CD4-positive, alpha-beta T cell (primary cell): ENCODE data around the gene ADGRG1. TPM values are rescaled to one million over a fixed set of nuclear protein-coding genes. Genes with fewer than 3 reads are reported as not detected.

Source experiments
- ATAC-seq: fragments of 200-7000 bp; cut with Tn5 transposase; one replicate; pipeline ENCODE4 v1.10.0; 2022; ENCODE audit warnings: mild to moderate bottlenecking; ENCODE audit not compliant: poor library complexity
- CTCF ChIA-PET: fragments of 350-600 bp; sonication (Branson Sonifier 250); formaldehyde crosslinking; loops from one replicate; lab custom pipeline; 2021; ENCODE audit warnings: antibody characterized with exemption, inconsistent platforms; lab: Charles Lee
- POLR2A ChIA-PET: fragments of 350-600 bp; sonication (Branson Sonifier 250); formaldehyde crosslinking; loops from one replicate; lab custom pipeline; 2021; ENCODE audit warnings: antibody characterized with exemption, inconsistent platforms; lab: Charles Lee
- DNase-seq, 14 experiments: peaks; one replicate each; pipeline ENCODE4 v3.0.0-alpha.2; 2013 to 2020; ENCODE audit warnings: mixed read lengths in 2 of 14
- H3K27ac ChIP-seq, 2 donors: one replicate each; pipeline versions ENCODE4 v1.5.1 to v1.7.0; 2013; ENCODE audit warnings: low read length in 2 of 2, low read depth in 1 of 2, mild to moderate bottlenecking in 1 of 2
- H3K27me3 ChIP-seq, 2 experiments: 1 replicate in 1 of 2; 2 replicates in 1 of 2; pipeline versions ENCODE4 v1.6.1 to v1.7.0; 2013; ENCODE audit warnings: low read length in 2 of 2, control low read depth in 1 of 2, mild to moderate bottlenecking in 1 of 2, moderate library complexity in 1 of 2; ENCODE audit not compliant: insufficient read depth in 2 of 2, control insufficient read depth in 1 of 2
- H3K36me3 ChIP-seq: one replicate; pipeline ENCODE4 v1.6.1; 2013; ENCODE audit warnings: low read length, control low read depth; ENCODE audit not compliant: insufficient read depth
- H3K4me1 ChIP-seq: one replicate; pipeline ENCODE4 v1.6.1; 2013; ENCODE audit warnings: low read length, control low read depth; ENCODE audit not compliant: insufficient read depth
- H3K4me3 ChIP-seq: one replicate; pipeline ENCODE4 v1.5.1; 2013; ENCODE audit warnings: mild to moderate bottlenecking, low read length, moderate library complexity
- H3K9me3 ChIP-seq, 2 experiments: 1 replicate in 1 of 2; 2 replicates in 1 of 2; pipeline versions ENCODE4 v1.6.1 to v1.7.0; 2013; ENCODE audit warnings: low read length in 2 of 2, mild to moderate bottlenecking in 2 of 2, control low read depth in 1 of 2, moderate library complexity in 1 of 2; ENCODE audit not compliant: control insufficient read depth in 1 of 2, insufficient read depth in 1 of 2
- H3K27ac Mint-ChIP-seq: one replicate; pipeline ENCODE4 v1.8.0; 2020; ENCODE audit warnings: mixed read lengths
- H3K27me3 Mint-ChIP-seq: one replicate; pipeline ENCODE4 v1.8.0; 2021; ENCODE audit warnings: mixed read lengths
- H3K36me3 Mint-ChIP-seq: one replicate; pipeline ENCODE4 v1.8.0; 2021; ENCODE audit warnings: low read depth, mixed read lengths
- H3K4me1 Mint-ChIP-seq: one replicate; pipeline ENCODE4 v1.8.0; 2021; ENCODE audit warnings: low read depth, mixed read lengths
- H3K4me3 Mint-ChIP-seq: one replicate; pipeline ENCODE4 v1.8.0; 2020; ENCODE audit warnings: mild to moderate bottlenecking, mixed read lengths
- H3K9me3 Mint-ChIP-seq: one replicate; pipeline ENCODE4 v1.8.0; 2020; ENCODE audit warnings: mixed read lengths
- CTCF ChIP-seq: fragments of 200-600 bp; IDR thresholded peaks from one replicate; pipeline ENCODE4 v1.8.0; 2022; ENCODE audit warnings: antibody characterized with exemption, mild to moderate bottlenecking
- intact Hi-C, 2 experiments: fragments of 100-400 bp; cut with DNase I in 1 of 2; cut with micrococcal nuclease in 1 of 2; formaldehyde crosslinking; loops; one replicate each; pipeline versions ENCODE4 v1.15.1 to v1.9.0; 2023 to 2025; cut with DNase I, micrococcal nuclease
- total RNA-seq, 174 experiments: library from RNA in 2 of 174; stranded (reverse) in 2 of 174; gene quantifications; one replicate each; pipeline ENCODE4 v1.2.3 and lab custom pipeline; 2021 to 2026

The ADGRG1 gene
- total RNA-seq, 2 experiments from 2014 or later: 1.8 to 2.3 TPM

- Mint-ChIP-seq H3K4me1 (peaks cover 27% of the 10 kb centered on the region), H3K27ac (no peak overlapping the region), H3K4me3 (no peak overlapping the region), H3K36me3 (no peaks in the 10 kb centered on the region), H3K9me3 (no peaks in the 10 kb centered on the region), H3K27me3 (no peaks in the 10 kb centered on the region)
- ATAC-seq (no peak), DNase-seq (no peak)
- H3K4me3 ChIP-seq: no peak overlapping the region
- TF ChIP-seq CTCF: no peak
- peaks cover 43% of the 10 kb centered on the region for H3K4me1 ChIP-seq
- H3K9me3 ChIP-seq: no peaks in the 10 kb centered on the region
- intact Hi-C loops: loop anchor here (1.0 to 10.0 kb wide), 5 partner anchors 47 to 355 kb away; partner anchors contain the start of genes USB1 (in 1 of the 2) and ZNF319 (in 1 of the 2)
- H3K27me3 ChIP-seq: no peaks in the 10 kb centered on the region
- no peaks in the 10 kb centered on the region for H3K36me3 ChIP-seq
- CTCF ChIA-PET: interaction anchor here (0.6 to 1.7 kb wide), 2 partner anchors 10 to 73 kb away, joined by 3 to 13 read pairs; no protein-coding TSS in a partner anchor
- POLR2A ChIA-PET: interaction anchor here (0.8 kb wide), 1 partner anchor 59 kb away, joined by 4 read pairs; no protein-coding TSS in a partner anchor
- H3K27ac ChIP-seq: no peak overlapping the region
These were observed 21.4 kb downstream of the ADGRG1 start for GRCh38 chr16:57649846-57650245.

GRCh38 chr16:57651344-57652333 lies 23.2 kb downstream of the ADGRG1 start:
- DNase-seq (peak in 4 of 14 experiments; percentile 17 to 66 (median 56)), ATAC-seq (peak; percentile 41)
- no peaks in the 10 kb centered on the region for H3K9me3 Mint-ChIP-seq
- H3K27me3 Mint-ChIP-seq: no peaks in the 10 kb centered on the region
- intact Hi-C loops: no loop called here
- H3K27ac ChIP-seq: peak overlapping the region in 1 of 2 donors; percentile 30
- no peak overlapping the region for H3K4me3 Mint-ChIP-seq
- H3K36me3 ChIP-seq: no peaks in the 10 kb centered on the region
- ChIA-PET CTCF (interaction anchor here (0.7 to 1.3 kb wide), 4 partner anchors 49 to 479 kb away, joined by 3 to 6 read pairs (median 4); no protein-coding TSS in a partner anchor), POLR2A (no interaction called here)
- H3K4me3 ChIP-seq: no peak overlapping the region
- H3K9me3 ChIP-seq: no peaks in the 10 kb centered on the region
- no peaks in the 10 kb centered on the region for H3K27me3 ChIP-seq
- H3K27ac Mint-ChIP-seq: no peak overlapping the region
- no peak for TF ChIP-seq CTCF
- no peaks in the 10 kb centered on the region for H3K36me3 Mint-ChIP-seq
- H3K4me1 ChIP-seq: peaks cover 55% of the 10 kb centered on the region
- peaks cover 27% of the 10 kb centered on the region for H3K4me1 Mint-ChIP-seq

- ChIA-PET POLR2A (no interaction called here), CTCF (no interaction called here)
- no peak overlapping the region for H3K27ac ChIP-seq
- H3K27ac Mint-ChIP-seq: no peak overlapping the region
- ATAC-seq: no peak
- H3K27me3 Mint-ChIP-seq: no peaks in the 10 kb centered on the region
- H3K27me3 ChIP-seq: no peaks in the 10 kb centered on the region
- H3K36me3 Mint-ChIP-seq: no peaks in the 10 kb centered on the region
- no peaks in the 10 kb centered on the region for H3K36me3 ChIP-seq
- intact Hi-C loops: no loop called here
- TF ChIP-seq CTCF: no peak
- H3K9me3 Mint-ChIP-seq: no peaks in the 10 kb centered on the region
- H3K4me3 ChIP-seq: no peak overlapping the region
- DNase-seq: no peak
- peaks cover 19% of the 10 kb centered on the region for H3K4me1 Mint-ChIP-seq
- H3K4me3 Mint-ChIP-seq: no peak overlapping the region
- peaks cover 50% of the 10 kb centered on the region for H3K4me1 ChIP-seq
- no peaks in the 10 kb centered on the region for H3K9me3 ChIP-seq
These were observed 24.5 kb downstream of the ADGRG1 start for GRCh38 chr16:57652695-57653471.
